ENCODE results near the gene NR2F1-AS1. TPM values are rescaled to one million over a fixed set of nuclear protein-coding genes. Genes with fewer than 3 reads are reported as not detected.

The NR2F1-AS1 gene
- total and polyA plus RNA-seq, 3 donors from 2014 or later = 15.6 to 24.8 (median 20.6) TPM

- TF ChIP-seq CTCF (IDR thresholded peaks at IDR 0.05) (no peak), POLR2A (IDR thresholded peaks at IDR 0.05) (no peak)
- H3K27me3 ChIP-seq = no peaks in the 10 kb centered on the region
- no peak overlapping the region for H3K4me3 ChIP-seq
- no peaks in the 10 kb centered on the region for H3K9me3 ChIP-seq
- no peaks in the 10 kb centered on the region for H3K36me3 ChIP-seq (ENCODE audit: low read depth, missing control alignments)
- H3K27ac ChIP-seq = no peak overlapping the region
- no peaks in the 10 kb centered on the region for H3K4me1 ChIP-seq
- 93 to 96% methylated on average over 2 of the region's 2 CpGs for WGBS, 2 donors
- no peak for DNase-seq
- intact Hi-C loops (cut with DNase I; ENCODE audit: low total_unique reads) = no loop called here
Measured at GRCh38 chr5:93438124-93438523, 142.9 kb downstream of the NR2F1-AS1 start.

- Histone ChIP-seq H3K4me3 (no peak overlapping the region), H3K36me3 (ENCODE audit: low read depth, missing control alignments) (no peaks in the 10 kb centered on the region), H3K27ac (no peak overlapping the region), H3K4me1 (no peaks in the 10 kb centered on the region), H3K27me3 (no peaks in the 10 kb centered on the region), H3K9me3 (no peaks in the 10 kb centered on the region)
- intact Hi-C loops (cut with DNase I; ENCODE audit: low total_unique reads) = no loop called here
- TF ChIP-seq CTCF (IDR thresholded peaks at IDR 0.05) (no peak), POLR2A (IDR thresholded peaks at IDR 0.05) (no peak)
- DNase-seq = no peak
Measured at GRCh38 chr5:93436083-93436482, 144.9 kb downstream of the NR2F1-AS1 start.

GRCh38 chr5:93433422-93433821 lies 147.6 kb downstream of the NR2F1-AS1 start:
- intact Hi-C loops (cut with DNase I; ENCODE audit: low total_unique reads) = no loop called here
- no peak overlapping the region for H3K4me3 ChIP-seq
- TF ChIP-seq CTCF (IDR thresholded peaks at IDR 0.05) (no peak), POLR2A (IDR thresholded peaks at IDR 0.05) (no peak)
- no peaks in the 10 kb centered on the region for H3K4me1 ChIP-seq
- H3K9me3 ChIP-seq = no peaks in the 10 kb centered on the region
- H3K36me3 ChIP-seq (ENCODE audit: low read depth, missing control alignments) = no peaks in the 10 kb centered on the region
- 81 to 89% methylated on average over 1 of the region's 1 CpG for WGBS, 2 donors
- DNase-seq = no peak
- H3K27ac ChIP-seq = no peak overlapping the region
- H3K27me3 ChIP-seq = no peaks in the 10 kb centered on the region

GRCh38 chr5:93431250-93431649 lies 149.8 kb downstream of the NR2F1-AS1 start:
- Histone ChIP-seq H3K4me3 (no peak overlapping the region), H3K27me3 (no peaks in the 10 kb centered on the region), H3K9me3 (no peaks in the 10 kb centered on the region), H3K36me3 (ENCODE audit: low read depth, missing control alignments) (no peaks in the 10 kb centered on the region), H3K4me1 (no peaks in the 10 kb centered on the region), H3K27ac (no peak overlapping the region)
- TF ChIP-seq POLR2A (IDR thresholded peaks at IDR 0.05) = no peak
- TF ChIP-seq CTCF (IDR thresholded peaks at IDR 0.05) = no peak
- 53 to 68% methylated on average over 1 of the region's 1 CpG for WGBS, 2 donors
- intact Hi-C loops (cut with DNase I; ENCODE audit: low total_unique reads) = no loop called here
- DNase-seq = no peak

- WGBS, 2 donors = 81 to 84% methylated on average over 2 of the region's 2 CpGs
- intact Hi-C loops (cut with DNase I; ENCODE audit: low total_unique reads) = no loop called here
- no peaks in the 10 kb centered on the region for H3K4me1 ChIP-seq
- no peaks in the 10 kb centered on the region for H3K27me3 ChIP-seq
- TF ChIP-seq CTCF (IDR thresholded peaks at IDR 0.05) (no peak), POLR2A (IDR thresholded peaks at IDR 0.05) (no peak)
- no peaks in the 10 kb centered on the region for H3K9me3 ChIP-seq
- no peaks in the 10 kb centered on the region for H3K36me3 ChIP-seq (ENCODE audit: low read depth, missing control alignments)
- no peak overlapping the region for H3K4me3 ChIP-seq
- no peak overlapping the region for H3K27ac ChIP-seq
- DNase-seq = no peak
Measured at GRCh38 chr5:93430673-93431199, 150.3 kb downstream of the NR2F1-AS1 start.
